Lower lobe of right lung (tissue), 2 donors: Measurements from ENCODE around the gene OXNAD1. TPM values are rescaled to one million over a fixed set of nuclear protein-coding genes. Genes with fewer than 3 reads are reported as not detected.

ENCODE experiments used
- ATAC-seq, 2 donors: fragments of 200-7000 bp; cut with Tn5 transposase; one replicate each; pipeline ENCODE4 v1.9.1; 2020 to 2022; ENCODE audit warnings: mild to moderate bottlenecking in 2 of 2, moderate library complexity in 2 of 2
- DNase-seq: peaks from one replicate; pipeline ENCODE4 v3.0.0-alpha.2; 2020
- H3K27ac ChIP-seq: fragments of 200-600 bp; one replicate; pipeline ENCODE4 v1.8.0; 2022
- H3K27me3 ChIP-seq: fragments of 200-600 bp; one replicate; pipeline ENCODE4 v1.8.0; 2022; ENCODE audit warnings: low read depth
- H3K36me3 ChIP-seq: fragments of 200-600 bp; one replicate; pipeline ENCODE4 v1.8.0; 2022; ENCODE audit warnings: mild to moderate bottlenecking
- H3K4me1 ChIP-seq: fragments of 200-600 bp; one replicate; pipeline ENCODE4 v1.8.0; 2022
- H3K4me3 ChIP-seq: fragments of 200-600 bp; one replicate; pipeline ENCODE4 v1.8.0; 2022; ENCODE audit warnings: mild to moderate bottlenecking
- H3K9me3 ChIP-seq: fragments of 200-600 bp; one replicate; pipeline ENCODE4 v1.8.0; 2022
- CTCF ChIP-seq: fragments of 200-600 bp; IDR thresholded peaks from one replicate; pipeline ENCODE4 v1.8.0; 2022; ENCODE audit warnings: antibody characterized with exemption, mild to moderate bottlenecking
- intact Hi-C: fragments of 100-400 bp; cut with DNase I; formaldehyde crosslinking; loops from one replicate; pipeline ENCODE4 v1.11.0; 2022
- total RNA-seq: library from RNA; stranded (reverse); fragmentation: NEBNext Ultra II Directional; extraction: Animal tissue kit (Norgen Biotek cat#: 25700); gene quantifications from one replicate; pipeline ENCODE4 v1.2.1, GENCODE V29; 2021
- donor health status: DM: no; HTN: yes; CAD: no; lungs with severe emphysema.

Gene OXNAD1
- total RNA-seq, 1 donor from 2014 or later, result 13.1 TPM

DNA sequence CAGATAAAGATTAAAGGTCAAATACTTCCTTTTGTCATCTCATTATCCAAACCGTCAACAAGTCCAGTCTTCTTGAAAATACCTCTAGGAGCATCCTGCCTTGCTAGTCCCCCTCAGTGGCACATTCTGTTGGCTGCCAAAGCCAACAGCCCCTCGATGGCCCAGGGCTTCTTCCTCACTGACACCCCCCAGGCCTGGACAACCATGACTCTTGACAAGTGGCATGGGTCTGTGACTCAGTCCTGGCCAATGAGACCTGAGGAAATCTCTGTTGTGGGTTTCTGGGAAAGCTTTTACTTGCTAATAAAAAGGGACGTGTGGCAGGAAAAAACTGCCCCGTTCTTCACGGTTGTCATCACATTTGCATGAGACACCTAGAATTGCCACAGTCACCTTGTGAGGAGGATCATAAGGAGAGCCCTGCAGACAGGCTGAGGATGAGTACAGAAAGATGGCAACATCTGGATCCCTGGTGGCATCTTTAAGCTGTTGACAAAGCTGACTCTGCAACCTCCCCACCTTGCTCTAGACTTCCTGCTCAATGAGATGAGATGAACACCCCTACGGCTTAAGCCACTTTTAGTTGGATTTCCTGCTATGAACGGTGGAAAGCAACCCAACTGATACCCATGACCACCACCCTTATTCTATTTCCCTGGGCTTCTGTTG is 81.5 kb downstream of the OXNAD1 start:
- intact Hi-C loops, result no loop called here
- no peaks in the 10 kb centered on the region for H3K9me3 ChIP-seq

DNA sequence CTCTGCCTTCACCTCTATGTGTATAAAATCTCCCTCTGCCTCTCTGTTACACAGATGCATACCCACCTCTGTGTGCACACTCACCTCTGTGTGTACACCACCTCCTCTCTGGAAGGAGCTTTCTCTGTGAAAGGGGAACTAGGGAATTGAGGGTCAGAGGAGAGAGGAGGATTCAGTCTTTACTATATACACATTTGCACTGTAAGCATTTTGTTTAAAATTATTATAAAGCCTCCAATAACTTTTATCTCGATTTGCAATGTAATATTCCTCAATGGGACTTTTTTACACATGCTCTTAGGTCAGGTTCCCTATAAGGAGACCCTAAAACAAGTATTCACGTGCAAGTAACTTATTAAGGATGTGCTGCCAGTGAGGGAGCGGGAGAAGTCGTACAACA is 82.5 kb downstream of the OXNAD1 start:
- H3K27me3 ChIP-seq, result no peaks in the 10 kb centered on the region
- DNase-seq, result no peak
- no peaks in the 10 kb centered on the region for H3K9me3 ChIP-seq
- peaks cover 41% of the 10 kb centered on the region for H3K36me3 ChIP-seq
- intact Hi-C loops, result no loop called here
- no peak for ATAC-seq
- no peak overlapping the region for H3K4me3 ChIP-seq
- TF ChIP-seq CTCF, result no peak
- no peak overlapping the region for H3K27ac ChIP-seq
- peaks cover 3% of the 10 kb centered on the region for H3K4me1 ChIP-seq

More for the DNA sequence above, 81.5 kb downstream of the OXNAD1 start:
- Histone ChIP-seq H3K27ac (no peak overlapping the region), H3K36me3 (peaks cover 41% of the 10 kb centered on the region), H3K4me1 (peaks cover 5% of the 10 kb centered on the region), H3K4me3 (no peak overlapping the region), H3K27me3 (no peaks in the 10 kb centered on the region)
- no peak for TF ChIP-seq CTCF
- DNase-seq, result no peak
- ATAC-seq, result no peak

- H3K4me3 ChIP-seq, result no peak overlapping the region
- no peaks in the 10 kb centered on the region for H3K9me3 ChIP-seq
- intact Hi-C loops, result no loop called here
- no peaks in the 10 kb centered on the region for H3K27me3 ChIP-seq
- TF ChIP-seq CTCF, result no peak
- H3K27ac ChIP-seq, result no peak overlapping the region
- H3K4me1 ChIP-seq, result no peaks in the 10 kb centered on the region
- H3K36me3 ChIP-seq, result peaks cover 50% of the 10 kb centered on the region
- ATAC-seq, result no peak
- no peak for DNase-seq
Measured at GRCh38 chr3:16349986-16350596, 85.1 kb downstream of the OXNAD1 start.

DNA sequence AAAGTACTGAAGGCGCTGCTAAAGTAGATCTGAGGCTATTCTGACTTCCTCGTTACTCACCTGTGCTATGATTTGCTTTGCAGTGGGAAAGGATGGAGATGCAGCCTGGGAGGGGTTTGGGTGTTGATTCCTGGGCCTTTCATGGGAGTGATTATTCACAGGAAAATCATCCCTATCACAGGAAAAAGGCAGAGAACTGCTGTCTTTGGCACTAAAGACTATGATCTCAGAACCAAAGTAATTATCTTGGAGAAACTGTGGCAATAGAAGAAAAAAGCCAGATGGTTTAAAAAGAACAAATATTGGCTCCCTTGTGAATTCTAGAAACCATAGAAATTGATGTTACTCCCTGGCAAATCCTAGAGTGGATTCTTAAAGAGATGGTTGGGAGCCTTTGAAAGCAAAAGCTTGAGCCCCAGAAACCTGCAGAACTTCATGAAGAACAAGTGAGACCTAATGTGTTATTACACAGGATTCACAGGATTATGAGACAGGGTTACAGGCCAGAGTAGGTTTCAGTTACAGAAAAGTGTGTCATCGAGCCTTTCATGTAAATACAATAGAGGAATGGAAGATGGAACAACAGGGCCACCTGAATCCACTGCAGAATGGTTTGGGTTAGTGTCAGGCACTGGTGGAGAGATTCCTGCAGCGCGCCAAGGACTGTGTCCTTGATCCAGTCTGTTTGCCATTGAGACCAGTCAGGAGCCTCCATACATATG is 85.7 kb downstream of the OXNAD1 start:
- peaks cover 49% of the 10 kb centered on the region for H3K36me3 ChIP-seq
- H3K4me3 ChIP-seq, result no peak overlapping the region
- ATAC-seq, result no peak
- H3K27ac ChIP-seq, result no peak overlapping the region
- DNase-seq, result no peak
- TF ChIP-seq CTCF, result no peak
- H3K27me3 ChIP-seq, result no peaks in the 10 kb centered on the region
- no peaks in the 10 kb centered on the region for H3K4me1 ChIP-seq
- H3K9me3 ChIP-seq, result no peaks in the 10 kb centered on the region
- intact Hi-C loops, result no loop called here

DNA sequence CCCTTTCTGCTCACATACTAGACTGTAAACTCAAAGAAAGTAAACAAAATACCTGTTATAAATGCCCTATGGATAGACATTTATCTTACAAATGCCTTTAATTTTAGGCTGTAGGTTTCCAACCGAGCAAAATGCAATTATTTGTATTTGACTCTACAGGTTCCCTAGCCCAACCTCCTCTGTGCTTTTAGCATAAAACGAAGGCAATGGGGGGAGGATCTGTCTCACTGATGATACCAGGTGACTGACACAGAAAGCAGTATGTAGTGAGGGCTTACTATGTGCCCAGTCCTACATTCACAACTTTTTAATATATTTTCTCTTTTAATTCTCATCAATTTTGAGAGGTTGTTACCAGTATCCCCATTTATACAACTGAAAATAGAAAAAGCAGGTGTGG is 87.4 kb downstream of the OXNAD1 start:
- Histone ChIP-seq H3K27me3 (no peaks in the 10 kb centered on the region), H3K36me3 (peaks cover 45% of the 10 kb centered on the region), H3K4me1 (no peaks in the 10 kb centered on the region), H3K27ac (no peak overlapping the region), H3K9me3 (no peaks in the 10 kb centered on the region), H3K4me3 (no peak overlapping the region)
- ATAC-seq (no peak), DNase-seq (no peak)
- no peak for TF ChIP-seq CTCF
- intact Hi-C loops, result no loop called here
